ENCODE data around the gene SLC25A47.

DNA sequence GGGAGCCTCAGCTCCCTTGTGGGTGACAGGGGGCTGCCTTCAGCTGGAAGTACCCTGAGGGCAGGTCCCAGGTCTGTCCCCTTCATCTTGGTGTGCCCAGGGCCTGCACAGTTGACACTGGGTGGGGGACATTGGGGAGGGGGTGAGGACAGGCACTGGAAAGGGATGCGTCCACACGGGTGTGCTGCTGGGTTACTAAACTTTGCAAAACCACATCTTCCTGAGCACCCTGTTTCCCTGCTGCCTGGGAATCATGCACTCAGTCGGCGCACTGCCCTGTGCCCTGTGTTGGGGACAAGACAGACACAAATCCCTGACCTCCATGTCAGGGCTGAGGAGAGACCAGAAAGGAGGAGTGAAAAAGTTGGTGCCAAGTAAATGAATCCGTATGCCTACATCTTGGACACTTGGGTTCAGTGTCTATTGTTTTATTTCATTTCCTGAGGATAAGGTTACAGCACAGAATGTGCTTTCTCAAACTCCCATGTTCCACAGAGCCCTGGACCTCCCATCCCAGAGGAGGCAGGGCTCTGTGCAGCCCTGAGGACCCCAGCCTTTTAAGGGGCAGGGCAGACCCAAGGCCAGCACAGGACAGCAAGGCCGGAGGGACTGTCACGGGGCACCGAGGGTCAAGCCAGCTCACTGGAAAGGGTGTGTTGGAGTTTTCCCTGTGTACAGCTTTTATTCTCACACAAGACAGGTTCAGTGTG is 14.0 kb upstream of the SLC25A47 start:
- TF ChIP-seq EZH2phosphoT487 (IDR thresholded peaks at IDR 0.05; ENCODE audit: borderline replicate concordance), result no peak
- TF ChIP-seq CTCF (conservative IDR thresholded peaks at IDR 0.05; ENCODE audit: low read length), result no peak
